Activated T-cell treated with anti-CD3 and anti-CD28 coated beads, Interleukin-2, amount 50 U/mL, for 72 hours (primary cell): ENCODE data around the gene BAIAP3. TPM values are rescaled to one million over a fixed set of nuclear protein-coding genes. Genes with fewer than 3 reads are reported as not detected.

Source experiments
- ATAC-seq, 2 donors: fragments of 150-1000 bp; cut with Tn5 transposase; replicated peaks in 1 of 2; 2 replicates each; pipeline ENCODE4 v1.10.0; 2021; ENCODE audit warnings: moderate library complexity in 2 of 2, mild to moderate bottlenecking in 1 of 2
- DNase-seq, 2 donors: peaks; one replicate each; pipeline ENCODE4 v3.0.0; 2021 to 2022; ENCODE audit warnings: mixed read lengths in 1 of 2
- H3K27ac Mint-ChIP-seq: one replicate; pipeline ENCODE4 v1.8.0; 2022; ENCODE audit warnings: mild to moderate bottlenecking, moderate library complexity, mixed read lengths
- H3K27me3 Mint-ChIP-seq: one replicate; pipeline ENCODE4 v1.8.0; 2022; ENCODE audit warnings: low read depth, mixed read lengths
- H3K36me3 Mint-ChIP-seq, 2 donors: one replicate each; pipeline ENCODE4 v1.8.0; 2022; ENCODE audit warnings: mixed read lengths in 2 of 2, mild to moderate bottlenecking in 1 of 2; ENCODE audit not compliant: insufficient read depth in 2 of 2
- H3K4me1 Mint-ChIP-seq: one replicate; pipeline ENCODE4 v1.8.0; 2022; ENCODE audit warnings: low read depth, mixed read lengths
- H3K4me3 Mint-ChIP-seq, 2 donors: one replicate each; pipeline ENCODE4 v1.8.0; 2022; ENCODE audit warnings: mild to moderate bottlenecking in 2 of 2, mixed read lengths in 2 of 2, moderate library complexity in 2 of 2
- H3K9me3 Mint-ChIP-seq, 2 donors: one replicate each; pipeline ENCODE4 v1.8.0; 2022; ENCODE audit warnings: mixed read lengths in 2 of 2
- total RNA-seq, 2 donors: library from RNA; stranded (reverse); gene quantifications; one replicate each; pipeline ENCODE4 v1.2.3, GENCODE V29; 2022

BAIAP3 gene
- total RNA-seq, 2 donors from 2014 or later: 0.26 to 1.1 TPM

- peaks cover 38% of the 10 kb centered on the region for H3K4me1 Mint-ChIP-seq
- H3K27ac Mint-ChIP-seq: peak within 1 kb of the TSS; percentile 97
- no peaks in the 10 kb centered on the region for H3K27me3 Mint-ChIP-seq
- no peaks in the 10 kb centered on the region for H3K9me3 Mint-ChIP-seq
- DNase-seq (peak; percentile 91 to 93), ATAC-seq (peak; percentile 93 to 95)
- peak within 1 kb of the TSS; percentile 87 to 94 for H3K4me3 Mint-ChIP-seq
- H3K36me3 Mint-ChIP-seq: no peaks in the 10 kb centered on the region
Measured at GRCh38 chr16:1351582-1352362, 18.3 kb downstream of the BAIAP3 start, which contains the start of the genes GNPTG and TSR3. GNPTG (plus strand) TSS chr16:1351931; CDS start chr16:1351966, 35 bp downstream. TSR3 (minus strand) TSS chr16:1351878; CDS start chr16:1351804, 74 bp downstream.

GRCh38 chr16:1354815-1355540 lies 21.5 kb downstream of the BAIAP3 start:
- Mint-ChIP-seq H3K4me1 (peaks cover 36% of the 10 kb centered on the region), H3K9me3 (no peaks in the 10 kb centered on the region), H3K27ac (no peak overlapping the region), H3K4me3 (no peak overlapping the region), H3K27me3 (no peaks in the 10 kb centered on the region), H3K36me3 (peaks cover 0 to under 1% of the 10 kb centered on the region in 2 donors)
- DNase-seq (peak in 1 of 2 donors; percentile 0), ATAC-seq (no peak)

GRCh38 chr16:1355591-1355990 lies 22.1 kb downstream of the BAIAP3 start:
- ATAC-seq (no peak), DNase-seq (peak in 1 of 2 donors; percentile 0)
- Mint-ChIP-seq H3K4me1 (peaks cover 30% of the 10 kb centered on the region), H3K9me3 (no peaks in the 10 kb centered on the region), H3K4me3 (no peak overlapping the region), H3K36me3 (peaks cover 0 to 2% of the 10 kb centered on the region in 2 donors), H3K27ac (no peak overlapping the region), H3K27me3 (no peaks in the 10 kb centered on the region)

- H3K4me1 Mint-ChIP-seq: peaks cover 27% of the 10 kb centered on the region
- no peak overlapping the region for H3K4me3 Mint-ChIP-seq
- peaks cover 0 to 2% of the 10 kb centered on the region in 2 donors for H3K36me3 Mint-ChIP-seq
- H3K27me3 Mint-ChIP-seq: no peaks in the 10 kb centered on the region
- ATAC-seq: no peak
- peak in 1 of 2 donors; percentile 0 for DNase-seq
- no peak overlapping the region for H3K27ac Mint-ChIP-seq
- H3K9me3 Mint-ChIP-seq: no peaks in the 10 kb centered on the region
Measured at GRCh38 chr16:1356061-1356900, 22.8 kb downstream of the BAIAP3 start.

GRCh38 chr16:1357906-1358566 lies 24.6 kb downstream of the BAIAP3 start:
- DNase-seq (no peak), ATAC-seq (peak; percentile 15)
- H3K4me3 Mint-ChIP-seq: no peak overlapping the region
- no peak overlapping the region for H3K27ac Mint-ChIP-seq
- peaks cover 23% of the 10 kb centered on the region for H3K4me1 Mint-ChIP-seq
- no peaks in the 10 kb centered on the region for H3K27me3 Mint-ChIP-seq
- H3K36me3 Mint-ChIP-seq: peaks cover 0 to 2% of the 10 kb centered on the region in 2 donors
- H3K9me3 Mint-ChIP-seq: no peaks in the 10 kb centered on the region

- Mint-ChIP-seq H3K9me3 (no peaks in the 10 kb centered on the region), H3K4me1 (peaks cover 8% of the 10 kb centered on the region), H3K36me3 (peaks cover 0 to 2% of the 10 kb centered on the region in 2 donors), H3K27me3 (no peaks in the 10 kb centered on the region), H3K27ac (no peak overlapping the region), H3K4me3 (no peak overlapping the region)
- DNase-seq: no peak
- ATAC-seq: no peak
Measured at GRCh38 chr16:1361685-1362360, 28.4 kb downstream of the BAIAP3 start.

GRCh38 chr16:1362807-1363206 lies 29.4 kb downstream of the BAIAP3 start:
- no peaks in the 10 kb centered on the region for H3K9me3 Mint-ChIP-seq
- no peaks in the 10 kb centered on the region for H3K27me3 Mint-ChIP-seq
- no peak for DNase-seq
- H3K36me3 Mint-ChIP-seq: peaks cover 0 to 2% of the 10 kb centered on the region in 2 donors
- H3K4me1 Mint-ChIP-seq: peaks cover 8% of the 10 kb centered on the region
- no peak for ATAC-seq
- no peak overlapping the region for H3K27ac Mint-ChIP-seq
- no peak overlapping the region for H3K4me3 Mint-ChIP-seq

GRCh38 chr16:1363501-1364041 lies 30.1 kb downstream of the BAIAP3 start:
- peak; percentile 91 to 92 for ATAC-seq
- DNase-seq: peak; percentile 74 to 81
- Mint-ChIP-seq H3K4me1 (peaks cover 8% of the 10 kb centered on the region), H3K27me3 (no peaks in the 10 kb centered on the region), H3K9me3 (no peaks in the 10 kb centered on the region), H3K4me3 (no peak overlapping the region), H3K27ac (peak overlapping the region; percentile 7), H3K36me3 (peaks cover 0 to 3% of the 10 kb centered on the region in 2 donors)

GRCh38 chr16:1364510-1364909 lies 31.1 kb downstream of the BAIAP3 start:
- DNase-seq: no peak
- H3K4me3 Mint-ChIP-seq: no peak overlapping the region
- H3K4me1 Mint-ChIP-seq: peaks cover 8% of the 10 kb centered on the region
- H3K9me3 Mint-ChIP-seq: no peaks in the 10 kb centered on the region
- ATAC-seq: no peak
- H3K36me3 Mint-ChIP-seq: peaks cover 0 to 4% of the 10 kb centered on the region in 2 donors
- no peak overlapping the region for H3K27ac Mint-ChIP-seq
- no peaks in the 10 kb centered on the region for H3K27me3 Mint-ChIP-seq

- peak in 1 of 2 donors; percentile 13 for ATAC-seq
- peak overlapping the region; percentile 85 for H3K27ac Mint-ChIP-seq
- peaks cover 8% of the 10 kb centered on the region for H3K4me1 Mint-ChIP-seq
- H3K9me3 Mint-ChIP-seq: no peaks in the 10 kb centered on the region
- H3K27me3 Mint-ChIP-seq: no peaks in the 10 kb centered on the region
- H3K4me3 Mint-ChIP-seq: no peak overlapping the region
- no peak for DNase-seq
- H3K36me3 Mint-ChIP-seq: peaks cover 0 to 2% of the 10 kb centered on the region in 2 donors
Measured at GRCh38 chr16:1366060-1366711, 32.7 kb downstream of the BAIAP3 start.

- Mint-ChIP-seq H3K27ac (no peak overlapping the region), H3K4me1 (peaks cover 8% of the 10 kb centered on the region), H3K9me3 (no peaks in the 10 kb centered on the region), H3K27me3 (no peaks in the 10 kb centered on the region), H3K36me3 (peaks cover 0 to 2% of the 10 kb centered on the region in 2 donors), H3K4me3 (no peak overlapping the region)
- DNase-seq: no peak
- ATAC-seq: no peak
Measured at GRCh38 chr16:1366712-1367299, 33.4 kb downstream of the BAIAP3 start.
